Fibroblast of pulmonary artery (primary cell): ENCODE measurements around the gene RELL2.
A peak's percentile ranks its signal among the peaks of the same experiment; 100 is the strongest.

Source experiments
- DNase-seq: peaks from one replicate; pipeline ENCODE4 v3.0.0-alpha.2; 2010; ENCODE audit warnings: low read depth
- H3K4me3 ChIP-seq: replicated peaks from 2 replicates; pipeline ENCODE4 v1.5.1; 2011; ENCODE audit warnings: low read depth, mild to moderate bottlenecking, control low read depth, low read length, moderate library complexity
- TF ChIP-seq, protein P1 (sequence below): IDR thresholded peaks from 2 replicates; pipeline ENCODE4 v1.5.1; 2011; ENCODE audit warnings: mild to moderate bottlenecking, control low read depth, low read length, inconsistent platforms; ENCODE audit errors: missing control alignments

The RELL2 gene

GRCh38 chr5:141633871-141634561 is 2.8 kb upstream of the RELL2 start:
- H3K4me3 ChIP-seq: no peak overlapping the region
- TF ChIP-seq, protein P1, sequence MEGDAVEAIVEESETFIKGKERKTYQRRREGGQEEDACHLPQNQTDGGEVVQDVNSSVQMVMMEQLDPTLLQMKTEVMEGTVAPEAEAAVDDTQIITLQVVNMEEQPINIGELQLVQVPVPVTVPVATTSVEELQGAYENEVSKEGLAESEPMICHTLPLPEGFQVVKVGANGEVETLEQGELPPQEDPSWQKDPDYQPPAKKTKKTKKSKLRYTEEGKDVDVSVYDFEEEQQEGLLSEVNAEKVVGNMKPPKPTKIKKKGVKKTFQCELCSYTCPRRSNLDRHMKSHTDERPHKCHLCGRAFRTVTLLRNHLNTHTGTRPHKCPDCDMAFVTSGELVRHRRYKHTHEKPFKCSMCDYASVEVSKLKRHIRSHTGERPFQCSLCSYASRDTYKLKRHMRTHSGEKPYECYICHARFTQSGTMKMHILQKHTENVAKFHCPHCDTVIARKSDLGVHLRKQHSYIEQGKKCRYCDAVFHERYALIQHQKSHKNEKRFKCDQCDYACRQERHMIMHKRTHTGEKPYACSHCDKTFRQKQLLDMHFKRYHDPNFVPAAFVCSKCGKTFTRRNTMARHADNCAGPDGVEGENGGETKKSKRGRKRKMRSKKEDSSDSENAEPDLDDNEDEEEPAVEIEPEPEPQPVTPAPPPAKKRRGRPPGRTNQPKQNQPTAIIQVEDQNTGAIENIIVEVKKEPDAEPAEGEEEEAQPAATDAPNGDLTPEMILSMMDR: no peak

DNA sequence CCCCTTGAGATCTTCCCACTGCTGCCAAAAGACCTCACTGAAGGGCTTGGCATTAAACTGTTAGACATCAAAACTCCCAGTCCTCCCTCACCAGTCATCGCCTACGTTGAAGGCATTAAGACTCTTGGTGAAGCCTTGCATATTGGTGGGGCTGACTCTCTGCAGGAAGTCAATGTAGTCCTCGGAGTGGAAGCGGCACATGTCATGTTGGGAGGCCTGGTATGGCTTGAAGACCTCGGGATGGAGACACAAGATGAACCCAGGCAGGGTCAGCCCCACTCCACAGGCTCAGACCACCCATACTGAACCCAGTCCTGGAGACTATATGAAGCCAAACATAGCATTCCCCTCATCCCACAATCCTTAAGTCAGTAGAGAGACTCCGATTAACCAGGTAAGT is 2.1 kb upstream of the RELL2 start:
- no peak overlapping the region for H3K4me3 ChIP-seq
- TF ChIP-seq, protein P1: no peak

More at GRCh38 chr5:141633871-141634561, 2.8 kb upstream of the RELL2 start:
- DNase-seq: no peak

GRCh38 chr5:141635646-141636045 is 1.2 kb upstream of the RELL2 start:
- no peak for DNase-seq
- peak overlapping the region; percentile 98 for H3K4me3 ChIP-seq
- TF ChIP-seq, protein P1: no peak

More for the DNA sequence above, 2.1 kb upstream of the RELL2 start:
- no peak for DNase-seq

- TF ChIP-seq, protein P1: no peak
- no peak for DNase-seq
- H3K4me3 ChIP-seq: peak overlapping the region; percentile 98
Observed at GRCh38 chr5:141636106-141636412, 738 bp upstream of the RELL2 start.

DNA sequence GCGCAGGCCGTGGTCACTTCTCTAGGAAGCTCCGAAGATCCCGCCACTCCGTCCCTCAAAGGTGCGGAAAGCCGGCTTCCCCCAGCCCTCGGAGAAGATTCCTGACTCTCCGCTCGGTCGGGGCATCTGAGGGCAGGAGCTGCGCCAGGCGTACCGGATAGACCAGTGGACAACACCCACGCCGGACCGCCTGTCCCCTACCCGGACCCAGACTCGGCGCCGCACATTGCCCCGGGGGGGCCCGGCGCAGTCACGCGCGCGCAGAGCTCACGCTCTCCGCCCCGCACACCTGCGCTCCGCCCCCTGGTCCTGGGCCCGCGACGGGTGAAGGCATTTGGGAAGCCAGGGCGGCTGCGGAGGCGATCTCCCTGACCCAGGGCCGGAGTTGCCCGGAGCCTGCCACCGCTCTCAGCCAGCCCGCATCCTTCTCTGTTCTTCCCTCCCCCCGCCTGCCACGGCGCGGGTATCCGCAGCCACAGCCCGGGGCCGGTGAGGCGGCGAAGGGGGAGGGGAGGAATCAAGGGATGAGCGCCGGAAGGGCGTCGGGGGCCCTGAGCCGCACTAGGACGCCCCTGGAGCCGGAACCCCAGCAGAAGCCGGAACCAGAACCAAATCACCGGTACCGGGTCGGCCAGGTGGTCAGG is 448 bp downstream of the RELL2 start:
- peak overlapping the region; percentile 98 for H3K4me3 ChIP-seq
- DNase-seq: no peak
- TF ChIP-seq, protein P1: no peak

GRCh38 chr5:141637767-141638419 is 1.1 kb downstream of the RELL2 start:
- H3K4me3 ChIP-seq: peak overlapping the region; percentile 98
- DNase-seq: peak; percentile 57
- TF ChIP-seq, protein P1: peak; percentile 19
